Lower lobe of right lung (tissue), 2 donors: Measurements from ENCODE around the gene MYL5. TPM values are rescaled to one million over a fixed set of nuclear protein-coding genes. Genes with fewer than 3 reads are reported as not detected.

Source experiments
- ATAC-seq, 2 donors: fragments of 200-7000 bp; cut with Tn5 transposase; one replicate each; pipeline ENCODE4 v1.9.1; 2020 to 2022; ENCODE audit warnings: mild to moderate bottlenecking in 2 of 2, moderate library complexity in 2 of 2
- DNase-seq: peaks from one replicate; pipeline ENCODE4 v3.0.0-alpha.2; 2020
- H3K27ac ChIP-seq: fragments of 200-600 bp; one replicate; pipeline ENCODE4 v1.8.0; 2022
- H3K27me3 ChIP-seq: fragments of 200-600 bp; one replicate; pipeline ENCODE4 v1.8.0; 2022; ENCODE audit warnings: low read depth
- H3K36me3 ChIP-seq: fragments of 200-600 bp; one replicate; pipeline ENCODE4 v1.8.0; 2022; ENCODE audit warnings: mild to moderate bottlenecking
- H3K4me1 ChIP-seq: fragments of 200-600 bp; one replicate; pipeline ENCODE4 v1.8.0; 2022
- H3K4me3 ChIP-seq: fragments of 200-600 bp; one replicate; pipeline ENCODE4 v1.8.0; 2022; ENCODE audit warnings: mild to moderate bottlenecking
- H3K9me3 ChIP-seq: fragments of 200-600 bp; one replicate; pipeline ENCODE4 v1.8.0; 2022
- intact Hi-C: fragments of 100-400 bp; cut with DNase I; formaldehyde crosslinking; loops from one replicate; pipeline ENCODE4 v1.11.0; 2022
- total RNA-seq: library from RNA; stranded (reverse); fragmentation: NEBNext Ultra II Directional; extraction: Animal tissue kit (Norgen Biotek cat#: 25700); gene quantifications from one replicate; pipeline ENCODE4 v1.2.1, GENCODE V29; 2021
- TF ChIP-seq, protein P1 (sequence below): fragments of 200-600 bp; IDR thresholded peaks from one replicate; pipeline ENCODE4 v1.8.0; 2022; ENCODE audit warnings: antibody characterized with exemption, mild to moderate bottlenecking
- donor health status: DM: no; HTN: yes; CAD: no; lungs with severe emphysema.

The MYL5 gene
- total RNA-seq, 1 donor from 2014 or later, result 9.7 TPM

DNA sequence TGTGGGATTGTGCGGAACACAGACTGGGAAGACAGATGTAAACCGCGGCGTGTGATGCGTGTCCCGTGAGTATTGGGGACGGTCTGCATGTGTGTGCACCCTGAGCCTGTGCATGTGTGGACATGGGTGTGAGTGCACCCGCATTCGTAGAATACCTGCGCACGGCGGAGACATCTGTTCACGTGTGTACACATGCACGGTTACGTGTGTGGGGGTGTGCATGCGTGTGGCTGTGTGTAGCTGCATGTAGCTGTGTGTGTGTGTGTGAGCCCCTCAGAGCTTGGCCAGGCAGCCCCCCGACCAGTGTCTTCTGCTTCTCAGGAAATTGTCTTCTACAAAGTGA is 19.9 kb upstream of the MYL5 start:
- no peak for ATAC-seq
- Histone ChIP-seq H3K4me3 (no peak overlapping the region), H3K4me1 (no peaks in the 10 kb centered on the region), H3K27me3 (peaks cover 22% of the 10 kb centered on the region), H3K36me3 (no peaks in the 10 kb centered on the region), H3K9me3 (no peaks in the 10 kb centered on the region), H3K27ac (no peak overlapping the region)
- intact Hi-C loops, result no loop called here
- peak; percentile 42 for DNase-seq
- TF ChIP-seq, protein P1, sequence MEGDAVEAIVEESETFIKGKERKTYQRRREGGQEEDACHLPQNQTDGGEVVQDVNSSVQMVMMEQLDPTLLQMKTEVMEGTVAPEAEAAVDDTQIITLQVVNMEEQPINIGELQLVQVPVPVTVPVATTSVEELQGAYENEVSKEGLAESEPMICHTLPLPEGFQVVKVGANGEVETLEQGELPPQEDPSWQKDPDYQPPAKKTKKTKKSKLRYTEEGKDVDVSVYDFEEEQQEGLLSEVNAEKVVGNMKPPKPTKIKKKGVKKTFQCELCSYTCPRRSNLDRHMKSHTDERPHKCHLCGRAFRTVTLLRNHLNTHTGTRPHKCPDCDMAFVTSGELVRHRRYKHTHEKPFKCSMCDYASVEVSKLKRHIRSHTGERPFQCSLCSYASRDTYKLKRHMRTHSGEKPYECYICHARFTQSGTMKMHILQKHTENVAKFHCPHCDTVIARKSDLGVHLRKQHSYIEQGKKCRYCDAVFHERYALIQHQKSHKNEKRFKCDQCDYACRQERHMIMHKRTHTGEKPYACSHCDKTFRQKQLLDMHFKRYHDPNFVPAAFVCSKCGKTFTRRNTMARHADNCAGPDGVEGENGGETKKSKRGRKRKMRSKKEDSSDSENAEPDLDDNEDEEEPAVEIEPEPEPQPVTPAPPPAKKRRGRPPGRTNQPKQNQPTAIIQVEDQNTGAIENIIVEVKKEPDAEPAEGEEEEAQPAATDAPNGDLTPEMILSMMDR, result no peak

DNA sequence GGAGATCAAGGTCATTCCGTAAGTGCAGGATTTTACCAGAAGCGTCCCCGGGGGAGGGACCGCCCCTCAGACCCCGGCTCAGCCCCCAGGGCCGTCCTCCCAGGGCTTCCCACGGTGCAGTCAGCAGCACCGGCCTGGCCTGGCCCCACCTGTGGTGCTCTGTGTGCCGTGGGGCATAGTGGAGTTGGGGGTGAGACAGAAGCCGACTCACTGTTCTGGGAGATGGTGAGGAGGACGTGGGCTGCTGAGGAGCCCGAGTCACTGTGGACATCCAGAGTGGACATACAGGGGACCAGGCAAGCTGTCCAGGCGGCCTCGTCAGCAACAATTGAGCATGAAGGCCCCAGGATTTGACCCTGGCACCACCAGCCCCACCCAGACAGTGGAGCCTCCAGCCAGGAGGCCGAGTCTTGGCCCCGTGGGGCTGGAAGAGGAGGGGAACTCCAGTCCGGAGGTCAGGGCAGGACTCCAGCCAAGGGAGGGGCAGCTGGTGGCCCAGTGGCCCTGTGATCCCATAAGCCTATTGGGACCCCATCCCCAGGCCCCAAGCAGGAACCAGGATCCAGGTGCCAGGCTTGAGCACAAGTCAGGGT is 19.4 kb upstream of the MYL5 start:
- Histone ChIP-seq H3K27me3 (peaks cover 18% of the 10 kb centered on the region), H3K27ac (no peak overlapping the region), H3K9me3 (no peaks in the 10 kb centered on the region), H3K4me1 (no peaks in the 10 kb centered on the region), H3K4me3 (no peak overlapping the region), H3K36me3 (no peaks in the 10 kb centered on the region)
- DNase-seq (peak; percentile 41), ATAC-seq (no peak)
- intact Hi-C loops, result no loop called here
- TF ChIP-seq, protein P1, result no peak

DNA sequence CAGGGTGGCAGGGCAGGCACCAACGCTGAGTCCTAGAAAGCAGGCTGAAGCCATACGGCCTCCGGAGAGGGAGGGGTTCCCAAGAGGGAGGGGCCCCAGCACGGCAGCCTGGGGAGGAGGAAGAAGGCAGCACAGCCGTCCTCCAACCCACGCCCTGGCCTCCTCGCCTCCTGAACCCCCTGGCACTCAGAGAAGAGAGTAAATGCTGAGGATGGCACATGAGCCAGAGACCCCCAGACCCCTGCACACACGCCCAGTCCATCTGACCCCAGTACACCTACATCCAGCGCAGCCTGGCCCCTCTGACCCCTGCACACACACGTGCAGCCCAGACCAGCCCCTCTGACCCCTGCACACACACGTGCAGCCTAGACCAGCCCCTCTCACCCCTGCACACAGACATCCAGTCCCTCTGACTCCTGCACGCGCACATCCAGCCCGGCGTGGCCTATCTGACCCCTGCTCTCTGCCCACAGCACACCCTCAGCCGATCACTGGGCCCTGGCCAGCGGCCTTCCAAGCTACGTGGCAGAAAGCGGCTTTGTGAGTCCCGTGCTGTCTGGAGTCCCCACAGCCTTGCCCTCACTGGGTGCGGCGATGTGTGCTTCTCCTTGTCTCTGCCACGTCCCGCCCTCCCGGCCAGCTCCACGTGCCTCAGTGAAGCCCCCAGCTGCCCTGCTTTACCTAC is 18.7 kb upstream of the MYL5 start:
- intact Hi-C loops, result no loop called here
- Histone ChIP-seq H3K36me3 (no peaks in the 10 kb centered on the region), H3K4me1 (no peaks in the 10 kb centered on the region), H3K4me3 (no peak overlapping the region), H3K9me3 (no peaks in the 10 kb centered on the region), H3K27me3 (peaks cover 11% of the 10 kb centered on the region), H3K27ac (no peak overlapping the region)
- peak; percentile 45 for DNase-seq
- no peak for ATAC-seq
- TF ChIP-seq, protein P1, result no peak

DNA sequence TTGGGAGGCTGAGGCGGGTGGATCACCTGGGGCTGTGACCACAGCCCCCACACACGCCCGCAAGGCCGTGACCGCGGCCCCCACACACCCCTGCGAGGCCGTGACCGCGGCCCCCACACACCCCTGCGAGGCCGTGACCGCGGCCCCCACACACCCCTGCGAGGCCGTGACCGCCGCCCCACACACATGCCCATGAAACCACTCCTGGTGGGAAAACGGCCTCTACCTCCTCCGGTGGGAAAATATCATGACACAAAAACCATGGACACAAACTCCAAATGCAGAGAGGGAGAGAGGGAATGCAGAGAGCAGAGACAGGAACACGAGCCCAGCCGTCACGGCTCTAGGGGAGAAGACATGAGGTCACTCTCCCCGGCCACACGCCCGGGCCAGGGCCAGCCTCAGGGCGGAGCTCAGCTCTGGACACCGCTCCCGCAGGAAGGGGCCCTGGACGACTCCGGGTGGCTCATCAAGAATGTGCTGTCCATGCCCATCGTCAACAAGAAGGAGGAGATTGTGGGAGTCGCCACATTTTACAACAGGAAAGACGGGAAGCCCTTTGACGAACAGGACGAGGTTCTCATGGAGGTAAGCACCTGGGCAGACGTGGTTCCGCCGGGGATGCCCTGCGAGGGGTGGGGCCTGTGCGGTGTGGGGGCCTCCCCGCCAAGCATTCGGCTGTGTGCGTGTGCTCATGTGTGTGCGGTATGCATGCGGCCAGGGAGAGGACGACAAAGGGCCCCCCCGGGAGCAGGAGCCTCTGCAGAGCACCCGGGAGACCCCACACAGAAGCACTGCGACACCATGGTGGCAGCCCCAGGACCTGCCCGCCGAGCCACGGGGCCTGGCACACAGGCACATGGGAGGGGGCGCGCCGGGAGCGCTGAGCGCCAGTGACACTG is 17.7 kb upstream of the MYL5 start:
- no peak overlapping the region for H3K4me3 ChIP-seq
- H3K27me3 ChIP-seq, result peaks cover 4% of the 10 kb centered on the region
- H3K9me3 ChIP-seq, result no peaks in the 10 kb centered on the region
- intact Hi-C loops, result no loop called here
- H3K4me1 ChIP-seq, result no peaks in the 10 kb centered on the region
- DNase-seq (peak; percentile 44), ATAC-seq (no peak)
- TF ChIP-seq, protein P1, result no peak
- no peaks in the 10 kb centered on the region for H3K36me3 ChIP-seq
- H3K27ac ChIP-seq, result no peak overlapping the region

DNA sequence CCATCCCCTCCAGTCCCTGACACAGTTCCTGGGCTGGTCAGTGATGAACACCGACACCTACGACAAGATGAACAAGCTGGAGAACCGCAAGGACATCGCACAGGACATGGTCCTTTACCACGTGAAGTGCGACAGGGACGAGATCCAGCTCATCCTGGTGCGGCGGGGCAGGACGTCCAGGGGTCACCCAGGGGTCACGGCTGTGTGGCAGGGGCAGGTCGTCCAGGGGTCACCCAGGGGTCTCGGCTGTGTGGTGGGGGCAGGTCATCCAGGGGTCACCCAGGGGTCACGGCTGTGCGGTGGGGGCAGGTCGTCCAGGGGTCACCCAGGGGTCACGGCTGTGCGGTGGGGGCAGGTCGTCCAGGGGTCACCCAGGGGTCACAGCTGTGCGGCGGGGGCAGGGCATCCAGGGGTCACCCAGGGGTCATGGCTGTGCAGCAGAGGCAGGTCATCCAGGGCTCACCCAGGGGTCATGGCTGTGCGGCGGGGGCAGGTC is 17.0 kb upstream of the MYL5 start:
- ATAC-seq, result no peak
- intact Hi-C loops, result no loop called here
- Histone ChIP-seq H3K9me3 (no peaks in the 10 kb centered on the region), H3K36me3 (no peaks in the 10 kb centered on the region), H3K27me3 (peaks cover under 1% of the 10 kb centered on the region), H3K27ac (no peak overlapping the region), H3K4me1 (no peaks in the 10 kb centered on the region), H3K4me3 (no peak overlapping the region)
- TF ChIP-seq, protein P1, result no peak
- DNase-seq, result peak; percentile 38
